SK-N-SH (cell line): Measurements from ENCODE around the gene PFDN5. TPM values are rescaled to one million over a fixed set of nuclear protein-coding genes. Genes with fewer than 3 reads are reported as not detected.

Experiments
- CTCF ChIA-PET: fragments of 300-600, 350-600 bp; formaldehyde crosslinking; extraction: SDS; loops from one replicate; lab custom pipeline; 2021; lab: Yijun Ruan, JAX
- POLR2A ChIA-PET: fragments of 350-600 bp; sonication (Branson Sonifier 250); formaldehyde crosslinking; extraction: SDS; loops from one replicate; lab custom pipeline; 2020; ENCODE audit warnings: antibody characterized with exemption, inconsistent platforms; lab: Yijun Ruan, JAX
- DNase-seq: peaks from one replicate; pipeline ENCODE4 v3.0.0; 2012
- H2AFZ ChIP-seq: fragments of 200-600 bp; sonication (generic); 2 replicates; pipeline ENCODE4 v1.8.1; 2016; ENCODE audit warnings: antibody characterized with exemption, mild to moderate bottlenecking, low read depth
- H3F3A ChIP-seq: fragments of 200-600 bp; sonication (generic); replicated peaks from 2 replicates; pipeline ENCODE3; 2016; ENCODE audit warnings: antibody characterized with exemption, mild to moderate bottlenecking; ENCODE audit not compliant: insufficient read depth
- H3K27ac ChIP-seq, 2 experiments: fragments of 200-500 bp in 1 of 2; fragments of 200-600 bp in 1 of 2; sonication (Bioruptor generic) in 1 of 2; sonication (generic), shearing (Covaris generic) in 1 of 2; 2 replicates each; pipeline versions ENCODE4 v1.5.1 to v1.6.1; 2014 to 2016; ENCODE audit warnings: low read depth in 2 of 2, inconsistent platforms in 1 of 2, low read length in 1 of 2, mild to moderate bottlenecking in 1 of 2, mixed read lengths in 1 of 2
- H3K27me3 ChIP-seq: fragments of 200-600 bp; sonication (generic), shearing (Covaris generic); 2 replicates; pipeline ENCODE4 v1.6.1; 2016; ENCODE audit warnings: mixed run types; ENCODE audit not compliant: insufficient read depth
- H3K36me3 ChIP-seq, 2 experiments: fragments of 200-500 bp in 1 of 2; fragments of 200-600 bp in 1 of 2; sonication (Bioruptor generic) in 1 of 2; sonication (generic) in 1 of 2; replicated peaks in 1 of 2; 2 replicates each; pipeline versions ENCODE3 to v1.5.1; 2014 to 2016; ENCODE audit warnings: low read length in 1 of 2, mild to moderate bottlenecking in 1 of 2; ENCODE audit not compliant: insufficient read depth in 2 of 2, control insufficient read depth in 1 of 2
- H3K4me1 ChIP-seq, 2 experiments: fragments of 200-500 bp in 1 of 2; fragments of 200-600 bp in 1 of 2; sonication (Bioruptor generic) in 1 of 2; sonication (generic), shearing (Covaris generic) in 1 of 2; 2 replicates each; pipeline versions ENCODE4 v1.5.1 to v1.6.1; 2014 to 2016; ENCODE audit warnings: low read depth in 1 of 2, low read length in 1 of 2, mixed run types in 1 of 2; ENCODE audit not compliant: insufficient read depth in 2 of 2, control insufficient read depth in 1 of 2
- H3K4me2 ChIP-seq: fragments of 200-600 bp; sonication (generic), shearing (Covaris generic); 2 replicates; pipeline ENCODE4 v1.6.1; 2017; ENCODE audit warnings: mixed run types
- H3K4me3 ChIP-seq, 2 experiments: fragments of 200-500 bp in 1 of 2; fragments of 200-600 bp in 1 of 2; sonication (Bioruptor generic) in 1 of 2; sonication (generic), shearing (Covaris generic) in 1 of 2; 2 replicates each; pipeline versions ENCODE4 v1.5.1 to v1.8.1; 2014 to 2016; ENCODE audit warnings: low read depth in 2 of 2, inconsistent platforms in 1 of 2, low read length in 1 of 2, mild to moderate bottlenecking in 1 of 2, mixed read lengths in 1 of 2, moderate library complexity in 1 of 2
- H3K79me2 ChIP-seq: fragments of 200-600 bp; sonication (generic); 2 replicates; pipeline ENCODE4 v1.8.1; 2017; ENCODE audit warnings: mild to moderate bottlenecking; ENCODE audit not compliant: insufficient read depth
- H3K9ac ChIP-seq: fragments of 200-600 bp; sonication (generic); 2 replicates; pipeline ENCODE4 v1.6.1; 2017; ENCODE audit warnings: mixed run types
- H3K9me2 ChIP-seq: fragments of 200-600 bp; sonication (generic); 2 replicates; pipeline ENCODE4 v1.6.1; 2017; ENCODE audit warnings: mixed run types
- H3K9me3 ChIP-seq: fragments of 200-600 bp; sonication (generic); 2 replicates; pipeline ENCODE4 v1.6.1; 2017; ENCODE audit warnings: mixed run types, mild to moderate bottlenecking, moderate library complexity
- H4K20me1 ChIP-seq: fragments of 200-600 bp; sonication (generic); 2 replicates; pipeline ENCODE4 v1.6.1; 2017; ENCODE audit warnings: mild to moderate bottlenecking, mixed run types; ENCODE audit not compliant: insufficient read depth
- CTCF ChIP-seq: fragments of 200-600 bp; sonication (generic); IDR thresholded peaks from 2 replicates; pipeline ENCODE4 v1.6.1; 2017; ENCODE audit warnings: antibody characterized with exemption, mild to moderate bottlenecking, moderate library complexity
- ELF1 ChIP-seq: IDR thresholded peaks from 2 replicates; pipeline ENCODE4 v1.4.0; 2012
- EP300 ChIP-seq, 2 experiments: IDR thresholded peaks; 2 replicates each; pipeline versions ENCODE4 v1.4.0 to v1.6.1; 2012; ENCODE audit warnings: borderline replicate concordance in 1 of 2, low read depth in 1 of 2, low read length in 1 of 2
- EZH2phosphoT487 ChIP-seq: fragments of 200-600 bp; sonication (generic); IDR thresholded peaks from 2 replicates; pipeline ENCODE4 v1.6.1; 2017; ENCODE audit warnings: low read depth, mixed run types, mild to moderate bottlenecking, antibody characterized with exemption, moderate library complexity, borderline replicate concordance
- FOXJ3 ChIP-seq: sonication (generic); formaldehyde crosslinking; IDR thresholded peaks from 2 replicates; pipeline ENCODE4 v1.5.1; 2020; ENCODE audit warnings: mild to moderate bottlenecking, missing genetic modification reagents
- GABPA ChIP-seq: IDR thresholded peaks from 2 replicates; pipeline ENCODE4 v1.4.0; 2012; ENCODE audit warnings: low read depth, mild to moderate bottlenecking
- MAX ChIP-seq: IDR thresholded peaks from 2 replicates; pipeline ENCODE4 v1.4.0; 2012; ENCODE audit warnings: low read depth
- NFIC ChIP-seq: IDR thresholded peaks from 2 replicates; pipeline ENCODE4 v1.4.0; 2012; ENCODE audit warnings: borderline replicate concordance
- NRF1 ChIP-seq: IDR thresholded peaks from 2 replicates; pipeline ENCODE4 v1.6.1; 2012; ENCODE audit warnings: low read depth, mild to moderate bottlenecking, low read length
- POLR2AphosphoS5 ChIP-seq: IDR thresholded peaks from 2 replicates; pipeline ENCODE4 v1.6.1; 2012; ENCODE audit warnings: low read depth, low read length
- RFX5 ChIP-seq: IDR thresholded peaks from 2 replicates; pipeline ENCODE4 v1.6.1; 2012; ENCODE audit warnings: mild to moderate bottlenecking, improper control_type of control experiment, low read length
- SIN3A ChIP-seq: IDR thresholded peaks from 2 replicates; pipeline ENCODE4 v1.6.1; 2012; ENCODE audit warnings: low read depth, mild to moderate bottlenecking, low read length, moderate library complexity, borderline replicate concordance
- SMC3 ChIP-seq: IDR thresholded peaks from 2 replicates; pipeline ENCODE4 v1.6.1; 2012; ENCODE audit warnings: low read depth, low read length, improper control_type of control experiment
- WGBS: methylation state at CpG from one replicate; pipeline ENCODE4 v1.1.6; 2017; ENCODE audit warnings: low lambda C conversion rate; 5-methylcytosine and 5-hydroxymethylcytosine counted together
- polyA plus RNA-seq, 3 experiments: library from polyadenylated mRNA; depleted of rRNA; stranded (reverse); fragments of >200 nt; gene quantifications; 2 replicates each; pipeline ENCODE4 v1.2.3, GENCODE V29; 2012

The PFDN5 gene
- polyA plus RNA-seq, 1 of the 3 experiments (the other 2 are of a cell fraction) = 1,198 TPM

GRCh38 chr12:53344824-53345485 lies 49.6 kb downstream of the PFDN5 start (continued):
- no peak for TF ChIP-seq FOXJ3 (CRISPR knock-in tag)
- peak in 1 of 2 experiments; percentile 30; a peak in 1 of 4 replicates for TF ChIP-seq EP300 (IDR thresholded peaks at IDR 0.05; ENCODE audit: borderline replicate concordance in 1 of 2, low read depth in 1 of 2, low read length in 1 of 2)
- TF ChIP-seq SMC3 = peak; percentile 74
- 0 out of 2 replicates have a peak, but pooled peaks have one; percentile 38 for TF ChIP-seq POLR2AphosphoS5

- WGBS = 68% methylated on average over 7 of the region's 10 CpGs
- peak overlapping the region; percentile 71 for H3K9ac ChIP-seq
- H3K4me3 ChIP-seq = peak overlapping the region; percentile 53 to 72; a peak in 2 of 4 replicates
These were observed 50.3 kb downstream of the PFDN5 start for GRCh38 chr12:53345486-53346188.

More at GRCh38 chr12:53345486-53346188, 50.3 kb downstream of the PFDN5 start:
- Histone ChIP-seq H3K9me3 (no peaks in the 10 kb centered on the region), H3K27ac (peak overlapping the region; percentile 24 to 74; a peak in 2 of 4 replicates), H3F3A (peaks cover 14% of the 10 kb centered on the region), H3K36me3 (no peaks in the 10 kb centered on the region), H3K4me1 (peaks cover 0 to 14% of the 10 kb centered on the region in 2 experiments; a peak in 2 of 4 replicates), H3K4me2 (peak overlapping the region; percentile 83; the same call in 1 of the 2 replicates), H3K79me2 (no peaks in the 10 kb centered on the region), H2AFZ (peak overlapping the region; percentile 3; the same call in 1 of the 2 replicates), H4K20me1 (no peaks in the 10 kb centered on the region), H3K9me2 (no peaks in the 10 kb centered on the region), H3K27me3 (no peaks in the 10 kb centered on the region)
- DNase-seq = peak; percentile 50
- CTCF ChIA-PET = interaction anchor here (0.6 to 8.5 kb wide), 42 partner anchors 7 to 227 kb away, joined by 3 to 294 read pairs (median 6); partner anchors contain the start of genes AAAS, AMHR2, MYG1 and NPFF
- POLR2A ChIA-PET = interaction anchor here (0.7 to 3.4 kb wide), 12 partner anchors 15 to 155 kb away, joined by 3 to 105 read pairs (median 5); partner anchors contain the start of genes AAAS, MYG1, PRR13 and TARBP2
- TF ChIP-seq NRF1 (no peak), MAX (no peak), EZH2phosphoT487 (no peak), ELF1 (no peak), SIN3A (no peak), RFX5 (no peak), NFIC (no peak), CTCF (no peak; the same call in 1 of the 2 replicates), GABPA (no peak)
